Measurements from ENCODE around the gene PDE4D.

- TF ChIP-seq TAF1 (IDR thresholded peaks at IDR 0.05; ENCODE audit: low read depth, low read length) = no peak
- TF ChIP-seq POLR2AphosphoS5 (IDR thresholded peaks at IDR 0.05; ENCODE audit: low read depth, low read length) = no peak
- TF ChIP-seq POLR2A (IDR thresholded peaks at IDR 0.05; ENCODE audit: low read depth, low read length) = no peak
Measured at GRCh38 chr5:59792983-59793585, 100.4 kb downstream of the PDE4D start.
